ENCODE results near the gene GRIA4. TPM values are rescaled to one million over a fixed set of nuclear protein-coding genes. Genes with fewer than 3 reads are reported as not detected.

The GRIA4 gene
- total RNA-seq, 3 donors from 2014 or later (not counting 1 experiment from before 2014, with no cell fraction given) = not detected

DNA sequence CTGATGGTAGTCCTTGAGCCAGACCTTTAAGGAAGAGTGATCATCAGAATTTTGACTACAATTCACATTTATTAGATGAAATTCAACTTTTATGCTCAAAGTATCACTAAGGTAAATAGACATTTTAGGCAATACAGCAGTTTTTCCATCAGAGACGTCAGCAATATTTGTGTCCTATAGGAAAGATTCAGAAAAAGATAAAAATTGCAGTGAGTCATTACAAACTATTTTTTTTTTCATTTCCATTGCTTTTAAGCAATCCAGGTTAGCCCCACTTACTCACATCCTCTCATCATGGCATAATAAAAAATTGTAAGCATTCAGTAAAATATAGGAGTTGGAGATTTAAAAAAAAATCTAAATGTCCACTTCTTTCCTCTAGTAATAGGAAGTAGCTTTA lies 365.3 kb downstream of the GRIA4 start:
- no peak for DNase-seq
- Histone ChIP-seq H3K36me3 (ENCODE audit: control insufficient read depth, insufficient read depth, low read length) (no peaks in the 10 kb centered on the region), H3K27ac (ENCODE audit: low read length) (no peak overlapping the region), H3K4me1 (ENCODE audit: control insufficient read depth, insufficient read depth, low read length) (no peaks in the 10 kb centered on the region), H3K27me3 (ENCODE audit: control insufficient read depth, insufficient read depth, low read length) (no peaks in the 10 kb centered on the region), H3K9me3 (ENCODE audit: control insufficient read depth, insufficient read depth, low read length) (no peaks in the 10 kb centered on the region), H3K4me3 (ENCODE audit: low read length) (no peak overlapping the region)
- no peaks in the 10 kb centered on the region for H3K36me3 Mint-ChIP-seq
- peaks cover 0 to 3% of the 10 kb centered on the region in 2 donors for H3K9me3 Mint-ChIP-seq
- H3K4me1 Mint-ChIP-seq = no peaks in the 10 kb centered on the region
- H3K27ac Mint-ChIP-seq = no peak overlapping the region
- TF ChIP-seq CTCF (IDR thresholded peaks at IDR 0.05) = no peak
- H3K4me3 Mint-ChIP-seq = no peak overlapping the region
- whole genome bisulfite sequencing (ENCODE audit: insufficient coverage) = no CpG with 5 or more reads among the region's 1 CpG
- ATAC-seq = no peak
- intact Hi-C loops (cut with micrococcal nuclease) = no loop called here
- H3K27me3 Mint-ChIP-seq (ENCODE audit: low read depth in 2 of 2) = no peaks in the 10 kb centered on the region

GRCh38 chr11:105979997-105980703 lies 370.3 kb downstream of the GRIA4 start:
- Mint-ChIP-seq H3K4me3 (no peak overlapping the region), H3K4me1 (no peaks in the 10 kb centered on the region), H3K27ac (no peak overlapping the region), H3K9me3 (peaks cover 4 to 6% of the 10 kb centered on the region in 2 donors), H3K27me3 (ENCODE audit: low read depth in 2 of 2) (no peaks in the 10 kb centered on the region), H3K36me3 (no peaks in the 10 kb centered on the region)
- H3K4me1 ChIP-seq (ENCODE audit: control insufficient read depth, insufficient read depth, low read length) = no peaks in the 10 kb centered on the region
- H3K27ac ChIP-seq (ENCODE audit: low read length) = no peak overlapping the region
- no peak for TF ChIP-seq CTCF (IDR thresholded peaks at IDR 0.05)
- intact Hi-C loops (cut with micrococcal nuclease) = no loop called here
- 86% methylated on average over 7 of the region's 10 CpGs for WGBS (ENCODE audit: insufficient coverage)
- H3K27me3 ChIP-seq (ENCODE audit: control insufficient read depth, insufficient read depth, low read length) = no peaks in the 10 kb centered on the region
- no peaks in the 10 kb centered on the region for H3K9me3 ChIP-seq (ENCODE audit: control insufficient read depth, insufficient read depth, low read length)
- no peaks in the 10 kb centered on the region for H3K36me3 ChIP-seq (ENCODE audit: control insufficient read depth, insufficient read depth, low read length)
- no peak for DNase-seq
- H3K4me3 ChIP-seq (ENCODE audit: low read length) = no peak overlapping the region
- no peak for ATAC-seq

DNA sequence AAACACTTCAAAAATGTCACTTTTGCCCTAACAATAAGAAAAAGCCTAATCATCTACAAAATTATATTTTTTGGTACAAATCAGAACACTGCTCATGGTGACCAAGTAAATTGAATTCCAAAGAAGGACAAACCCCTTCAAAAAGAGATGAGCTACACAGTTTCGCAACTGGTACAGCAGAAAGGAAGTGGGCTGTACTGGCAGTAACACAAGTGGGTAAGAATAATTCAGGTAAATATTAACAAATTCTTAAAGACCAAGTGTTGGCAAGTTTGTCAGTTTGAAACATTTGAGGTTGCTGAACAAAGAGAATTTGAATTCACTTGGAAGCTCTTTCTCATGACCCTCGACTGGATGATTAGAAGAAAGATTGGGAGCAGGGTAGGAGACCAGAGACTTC lies 376.7 kb downstream of the GRIA4 start:
- intact Hi-C loops (cut with micrococcal nuclease) = no loop called here
- Mint-ChIP-seq H3K4me3 (no peak overlapping the region), H3K4me1 (no peaks in the 10 kb centered on the region), H3K9me3 (peaks cover 2 to 4% of the 10 kb centered on the region in 2 donors), H3K27me3 (ENCODE audit: low read depth in 2 of 2) (no peaks in the 10 kb centered on the region), H3K36me3 (no peaks in the 10 kb centered on the region), H3K27ac (no peak overlapping the region)
- no peak for ATAC-seq
- no peak for TF ChIP-seq CTCF (IDR thresholded peaks at IDR 0.05)
- H3K4me1 ChIP-seq (ENCODE audit: control insufficient read depth, insufficient read depth, low read length) = no peaks in the 10 kb centered on the region
- 80% methylated on average over 2 of the region's 2 CpGs for WGBS (ENCODE audit: insufficient coverage)
- H3K9me3 ChIP-seq (ENCODE audit: control insufficient read depth, insufficient read depth, low read length) = no peaks in the 10 kb centered on the region
- H3K27me3 ChIP-seq (ENCODE audit: control insufficient read depth, insufficient read depth, low read length) = no peaks in the 10 kb centered on the region
- H3K36me3 ChIP-seq (ENCODE audit: control insufficient read depth, insufficient read depth, low read length) = no peaks in the 10 kb centered on the region
- no peak for DNase-seq
- no peak overlapping the region for H3K27ac ChIP-seq (ENCODE audit: low read length)
- no peak overlapping the region for H3K4me3 ChIP-seq (ENCODE audit: low read length)

DNA sequence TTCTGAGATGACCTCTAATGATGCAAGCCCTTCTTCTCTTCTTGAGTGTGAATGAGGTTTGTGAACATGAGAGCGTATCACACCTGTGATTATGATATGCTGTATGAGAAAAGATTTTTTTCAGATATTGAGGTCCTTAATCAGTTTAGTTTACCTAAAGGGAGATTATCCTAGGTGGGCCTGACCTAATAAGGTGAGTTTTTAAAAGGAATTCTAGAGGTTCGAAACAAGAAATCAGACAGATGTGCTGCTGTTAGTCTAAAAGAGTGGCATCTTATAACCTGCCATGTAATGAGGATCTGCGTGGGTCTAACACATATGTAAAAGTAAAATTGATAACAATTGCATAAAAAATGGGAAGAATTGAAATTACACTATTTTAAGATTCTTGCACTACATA lies 378.3 kb downstream of the GRIA4 start:
- H3K4me1 ChIP-seq (ENCODE audit: control insufficient read depth, insufficient read depth, low read length) = no peaks in the 10 kb centered on the region
- Mint-ChIP-seq H3K27ac (no peak overlapping the region), H3K36me3 (peaks cover 13% of the 10 kb centered on the region), H3K4me3 (no peak overlapping the region), H3K9me3 (peaks cover 0 to 7% of the 10 kb centered on the region in 2 donors), H3K4me1 (no peaks in the 10 kb centered on the region), H3K27me3 (ENCODE audit: low read depth in 2 of 2) (no peaks in the 10 kb centered on the region)
- TF ChIP-seq CTCF (IDR thresholded peaks at IDR 0.05) = no peak
- H3K4me3 ChIP-seq (ENCODE audit: low read length) = no peak overlapping the region
- H3K9me3 ChIP-seq (ENCODE audit: control insufficient read depth, insufficient read depth, low read length) = no peaks in the 10 kb centered on the region
- WGBS (ENCODE audit: insufficient coverage) = 88% methylated on average over 2 of the region's 3 CpGs
- no peaks in the 10 kb centered on the region for H3K36me3 ChIP-seq (ENCODE audit: control insufficient read depth, insufficient read depth, low read length)
- ATAC-seq = no peak
- no peaks in the 10 kb centered on the region for H3K27me3 ChIP-seq (ENCODE audit: control insufficient read depth, insufficient read depth, low read length)
- H3K27ac ChIP-seq (ENCODE audit: low read length) = no peak overlapping the region
- intact Hi-C loops (cut with micrococcal nuclease) = no loop called here
- no peak for DNase-seq
